WTC11 (cell line): ENCODE data around the gene DNAJC3. TPM values are rescaled to one million over a fixed set of nuclear protein-coding genes. Genes with fewer than 3 reads are reported as not detected.

ENCODE experiments used
- ATAC-seq: fragments of 200-7000 bp; cut with Tn5 transposase; 2 replicates; pipeline ENCODE4 v1.10.0; 2021; ENCODE audit warnings: mild to moderate bottlenecking, moderate library complexity
- CTCF ChIA-PET: fragments of 300-600 bp; sonication (Branson Sonifier 250); formaldehyde crosslinking; loops from one replicate; lab custom pipeline; 2021; ENCODE audit warnings: antibody characterized with exemption; lab: Charles Lee
- POLR2A ChIA-PET: fragments of 350-600 bp; sonication (Branson Sonifier 250); formaldehyde crosslinking; loops from one replicate; lab custom pipeline; 2021; ENCODE audit warnings: antibody characterized with exemption; lab: Charles Lee
- DNase-seq: peaks from one replicate; pipeline ENCODE4 v3.0.0; 2021; ENCODE audit warnings: low spot score
- H3K27ac Mint-ChIP-seq: 2 replicates; pipeline ENCODE4 v1.8.0; 2021; ENCODE audit warnings: mixed read lengths
- H3K27me3 Mint-ChIP-seq: 2 replicates; pipeline ENCODE4 v1.8.0; 2021; ENCODE audit warnings: low read depth, mild to moderate bottlenecking, moderate library complexity, mixed read lengths
- H3K36me3 Mint-ChIP-seq: 2 replicates; pipeline ENCODE4 v1.8.0; 2021; ENCODE audit warnings: mixed read lengths
- H3K4me1 Mint-ChIP-seq: 2 replicates; pipeline ENCODE4 v1.8.0; 2022; ENCODE audit warnings: mixed read lengths
- H3K4me3 Mint-ChIP-seq: 2 replicates; pipeline ENCODE4 v1.8.0; 2021; ENCODE audit warnings: mild to moderate bottlenecking, moderate library complexity, mixed read lengths
- H3K9me3 Mint-ChIP-seq: 2 replicates; pipeline ENCODE4 v1.8.0; 2021; ENCODE audit warnings: mixed read lengths
- ATF1 ChIP-seq: sonication (generic); formaldehyde crosslinking; IDR thresholded peaks from 2 replicates; pipeline ENCODE4 v1.8.1; 2023; ENCODE audit warnings: mild to moderate bottlenecking, moderate library complexity, missing genetic modification reagents
- CREM ChIP-seq: sonication (generic); formaldehyde crosslinking; IDR thresholded peaks from 2 replicates; pipeline ENCODE4 v1.8.1; 2022; ENCODE audit warnings: mild to moderate bottlenecking, missing genetic modification reagents, moderate library complexity
- ELF4 ChIP-seq: sonication (generic); formaldehyde crosslinking; IDR thresholded peaks from 2 replicates; pipeline ENCODE4 v1.8.1; 2022; ENCODE audit warnings: low read depth, mild to moderate bottlenecking, moderate library complexity, missing genetic modification reagents
- EMX1 ChIP-seq: fragments of 250-450 bp; sonication (Bioruptor Pico); IDR thresholded peaks from 2 replicates; pipeline ENCODE4 v1.8.0; 2021; ENCODE audit warnings: mild to moderate bottlenecking
- HMGXB4 ChIP-seq: sonication (generic); formaldehyde crosslinking; IDR thresholded peaks from 2 replicates; pipeline ENCODE4 v1.8.1; 2023; ENCODE audit warnings: mild to moderate bottlenecking, moderate library complexity, missing genetic modification reagents
- JAZF1 ChIP-seq: fragments of 250-450 bp; sonication (Bioruptor Pico); IDR thresholded peaks from 2 replicates; pipeline ENCODE4 v1.9.0; 2021; ENCODE audit warnings: moderate library complexity, mild to moderate bottlenecking, inconsistent platforms
- JUN ChIP-seq: sonication (generic); formaldehyde crosslinking; IDR thresholded peaks from 2 replicates; pipeline ENCODE4 v1.8.0; 2023; ENCODE audit warnings: mild to moderate bottlenecking, missing genetic modification reagents
- MAX ChIP-seq: sonication (generic); formaldehyde crosslinking; IDR thresholded peaks from 2 replicates; pipeline ENCODE4 v1.8.0; 2022; ENCODE audit warnings: mild to moderate bottlenecking, missing genetic modification reagents
- MLX ChIP-seq: sonication (generic); formaldehyde crosslinking; IDR thresholded peaks from 2 replicates; pipeline ENCODE4 v1.8.1; 2023; ENCODE audit warnings: mild to moderate bottlenecking, missing genetic modification reagents, moderate library complexity
- MXD4 ChIP-seq: fragments of 250-450 bp; sonication (Bioruptor Pico); IDR thresholded peaks from 2 replicates; pipeline ENCODE4 v1.8.0; 2021; ENCODE audit warnings: mild to moderate bottlenecking, moderate library complexity, borderline replicate concordance
- NR2C2 ChIP-seq: sonication (generic); formaldehyde crosslinking; IDR thresholded peaks from 2 replicates; pipeline ENCODE4 v1.8.0; 2022; ENCODE audit warnings: mild to moderate bottlenecking, missing genetic modification reagents
- NR3C1 ChIP-seq: sonication (generic); formaldehyde crosslinking; conservative IDR thresholded peaks from 2 replicates; pipeline ENCODE4 v1.8.1; 2023; ENCODE audit warnings: low read depth, mild to moderate bottlenecking, missing genetic modification reagents
- PREB ChIP-seq: sonication (generic); formaldehyde crosslinking; IDR thresholded peaks from 2 replicates; pipeline ENCODE4 v1.8.1; 2022; ENCODE audit warnings: mild to moderate bottlenecking, missing genetic modification reagents, moderate library complexity, borderline replicate concordance
- SMAD3 ChIP-seq: sonication (generic); formaldehyde crosslinking; IDR thresholded peaks from 2 replicates; pipeline ENCODE4 v1.8.0; 2022; ENCODE audit warnings: missing genetic modification reagents, mild to moderate bottlenecking, borderline replicate concordance
- STAT6 ChIP-seq: sonication (generic); formaldehyde crosslinking; conservative IDR thresholded peaks from 2 replicates; pipeline ENCODE4 v1.8.1; 2023; ENCODE audit warnings: mild to moderate bottlenecking, low read depth, missing genetic modification reagents, moderate library complexity
- ZBTB21 ChIP-seq: sonication (generic); formaldehyde crosslinking; IDR thresholded peaks from 2 replicates; pipeline ENCODE4 v1.8.1; 2023; ENCODE audit warnings: mild to moderate bottlenecking, missing genetic modification reagents, borderline replicate concordance
- ZNF121 ChIP-seq: sonication (generic); formaldehyde crosslinking; IDR thresholded peaks from 2 replicates; pipeline ENCODE4 v1.8.0; 2023; ENCODE audit warnings: missing genetic modification reagents
- ZNF425 ChIP-seq: fragments of 250-450 bp; sonication (Bioruptor Pico); conservative IDR thresholded peaks from 2 replicates; pipeline ENCODE4 v1.9.0; 2021; ENCODE audit warnings: mild to moderate bottlenecking
- ZNF532 ChIP-seq: fragments of 250-450 bp; sonication (Bioruptor Pico); IDR thresholded peaks from 2 replicates; pipeline ENCODE4 v1.9.0; 2021; ENCODE audit warnings: mild to moderate bottlenecking, borderline replicate concordance
- ZNF671 ChIP-seq: fragments of 250-450 bp; sonication (Bioruptor Pico); IDR thresholded peaks from 2 replicates; pipeline ENCODE4 v1.8.0; 2021; ENCODE audit warnings: mild to moderate bottlenecking
- total RNA-seq: library from RNA; stranded (reverse); gene quantifications from 3 replicates; pipeline ENCODE4 v1.2.3, GENCODE V29; 2021
- TF ChIP-seq, protein P1 (sequence below): sonication (generic); formaldehyde crosslinking; IDR thresholded peaks from 2 replicates; pipeline ENCODE4 v1.8.0; 2022; ENCODE audit warnings: mild to moderate bottlenecking, missing genetic modification reagents

Gene DNAJC3
- total RNA-seq, 1 experiment from 2014 or later = 20.0 TPM

DNA sequence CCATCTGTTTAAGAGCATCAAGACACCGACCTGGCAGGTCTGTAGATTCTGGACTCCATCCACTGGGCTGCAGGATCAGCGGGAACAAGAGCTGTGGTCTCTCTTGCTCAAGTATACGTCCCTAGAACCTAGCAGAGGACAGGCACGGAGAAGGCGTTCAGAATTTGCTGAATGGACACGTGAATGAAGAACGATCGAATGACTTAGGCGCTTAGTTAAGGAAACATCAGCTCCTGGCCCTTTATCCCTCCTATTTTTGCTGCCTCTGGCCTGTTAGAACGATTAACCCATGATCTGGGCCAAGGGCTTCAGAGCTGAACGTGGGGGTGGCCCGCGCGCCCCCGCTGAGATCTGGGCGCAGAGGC lies 33.4 kb upstream of the DNAJC3 start (continued):
- TF ChIP-seq ZNF532 (CRISPR knock-in tag) (no peak), ATF1 (CRISPR knock-in tag) (no peak), JAZF1 (CRISPR knock-in tag) (no peak), SMAD3 (CRISPR knock-in tag) (no peak), STAT6 (CRISPR knock-in tag) (no peak), JUN (CRISPR knock-in tag) (no peak), NR3C1 (CRISPR knock-in tag) (no peak), NR2C2 (CRISPR knock-in tag) (no peak), ZNF121 (CRISPR knock-in tag) (no peak), ZNF671 (no peak), PREB (CRISPR knock-in tag) (no peak)
- TF ChIP-seq, protein P1, sequence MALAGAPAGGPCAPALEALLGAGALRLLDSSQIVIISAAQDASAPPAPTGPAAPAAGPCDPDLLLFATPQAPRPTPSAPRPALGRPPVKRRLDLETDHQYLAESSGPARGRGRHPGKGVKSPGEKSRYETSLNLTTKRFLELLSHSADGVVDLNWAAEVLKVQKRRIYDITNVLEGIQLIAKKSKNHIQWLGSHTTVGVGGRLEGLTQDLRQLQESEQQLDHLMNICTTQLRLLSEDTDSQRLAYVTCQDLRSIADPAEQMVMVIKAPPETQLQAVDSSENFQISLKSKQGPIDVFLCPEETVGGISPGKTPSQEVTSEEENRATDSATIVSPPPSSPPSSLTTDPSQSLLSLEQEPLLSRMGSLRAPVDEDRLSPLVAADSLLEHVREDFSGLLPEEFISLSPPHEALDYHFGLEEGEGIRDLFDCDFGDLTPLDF (CRISPR knock-in tag) = no peak

DNA sequence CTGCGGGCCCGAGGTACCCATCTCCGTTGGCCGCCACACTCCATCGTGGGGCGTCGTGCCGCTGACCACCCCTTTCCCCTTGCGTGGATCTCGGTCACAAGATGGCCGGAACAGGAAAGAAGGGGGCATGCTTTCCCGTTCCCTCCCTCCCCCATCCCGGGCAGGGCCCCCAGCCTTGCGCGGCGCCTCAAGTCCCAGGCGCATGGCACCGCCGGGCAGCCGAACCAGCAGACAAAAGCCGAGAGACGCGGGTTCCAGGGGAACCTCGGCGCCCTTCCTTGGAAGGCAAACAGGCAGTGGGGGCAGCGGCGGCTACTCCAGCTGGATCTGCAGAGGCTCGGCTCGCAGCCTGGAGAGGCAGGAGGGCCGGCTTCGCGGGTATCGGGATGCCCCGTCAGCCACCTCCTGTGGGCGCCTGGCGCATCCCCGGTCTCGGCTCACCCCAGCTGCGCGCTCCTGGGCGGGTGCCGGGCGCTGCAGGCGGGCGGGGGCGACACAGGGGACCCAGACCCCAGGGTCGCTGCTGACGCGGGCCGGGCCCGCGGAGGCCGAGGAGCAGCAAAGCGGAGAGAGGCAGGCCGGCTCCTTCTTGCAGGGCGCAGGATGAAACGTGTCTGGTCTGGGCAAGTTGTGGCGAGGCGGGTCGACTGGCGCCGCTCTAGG lies 32.9 kb upstream of the DNAJC3 start:
- no peak overlapping the region for H3K27ac Mint-ChIP-seq
- ChIA-PET CTCF (interaction anchor here (1.0 to 3.6 kb wide), 6 partner anchors 17 to 190 kb away, joined by 3 to 30 read pairs (median 8); partner anchors contain the start of genes CLDN10 and DNAJC3), POLR2A (interaction anchor here (0.8 to 2.9 kb wide), 4 partner anchors 14 to 33 kb away, joined by 3 to 17 read pairs (median 4); partner anchors contain the start of gene DNAJC3)
- H3K4me1 Mint-ChIP-seq = peaks cover 19% of the 10 kb centered on the region
- H3K4me3 Mint-ChIP-seq = peak overlapping the region; percentile 89
- peak; percentile 13 for ATAC-seq
- H3K36me3 Mint-ChIP-seq = peaks cover 14% of the 10 kb centered on the region; the same call in 1 of the 2 replicates
- peaks cover 9% of the 10 kb centered on the region for H3K27me3 Mint-ChIP-seq
- H3K9me3 Mint-ChIP-seq = peaks cover 7% of the 10 kb centered on the region; the same call in 1 of the 2 replicates
- DNase-seq = peak; percentile 56
- TF ChIP-seq ZBTB21 (CRISPR knock-in tag) (peak; percentile 78; the same call in 1 of the 2 replicates), EMX1 (CRISPR knock-in tag) (no peak), MAX (CRISPR knock-in tag) (peak; percentile 47), HMGXB4 (peak; percentile 88; the same call in 1 of the 2 replicates), MLX (CRISPR knock-in tag) (0 out of 2 replicates have a peak, but pooled peaks have one; percentile 26), MXD4 (CRISPR knock-in tag) (no peak), ZNF425 (no peak), CREM (CRISPR knock-in tag) (no peak), ELF4 (CRISPR knock-in tag) (0 out of 2 replicates have a peak, but pooled peaks have one; percentile 54)
